HL-60 (cell line): ENCODE results near the gene PTPN1.
A peak's percentile ranks its signal among the peaks of the same experiment; 100 is the strongest.

Source experiments
- DNase-seq, 2 experiments: peaks; one replicate each; pipeline ENCODE4 v3.0.0-alpha.2; 2010 to 2020; ENCODE audit warnings: low read depth in 1 of 2, low spot score in 1 of 2
- H3K27ac ChIP-seq: fragments of 250-450 bp; sonication (Bioruptor Pico); replicated peaks from 2 replicates; pipeline ENCODE4 v1.5.1; 2020; ENCODE audit warnings: mild to moderate bottlenecking, moderate library complexity
- H3K27me3 ChIP-seq: fragments of 250-450 bp; sonication (Bioruptor Pico); 2 replicates; pipeline ENCODE4 v1.5.1; 2021; ENCODE audit warnings: mild to moderate bottlenecking, moderate library complexity; ENCODE audit not compliant: insufficient read depth, poor library complexity, severe bottlenecking
- H3K4me3 ChIP-seq: replicated peaks from 2 replicates; pipeline ENCODE4 v1.5.1; 2011; ENCODE audit warnings: mild to moderate bottlenecking, control low read depth, low read length; ENCODE audit not compliant: insufficient read depth
- CTCF ChIP-seq: IDR thresholded peaks from one replicate; pipeline ENCODE4 v1.5.1; 2011; ENCODE audit warnings: low read length, control low read depth, inconsistent platforms; ENCODE audit not compliant: insufficient read depth
- GABPA ChIP-seq: IDR thresholded peaks from 2 replicates; pipeline ENCODE4 v1.6.1; 2012; ENCODE audit warnings: low read depth
- POLR2AphosphoS5 ChIP-seq: IDR thresholded peaks from 2 replicates; pipeline ENCODE4 v1.6.1; 2012; ENCODE audit warnings: low read depth
- REST ChIP-seq: IDR thresholded peaks from 2 replicates; pipeline ENCODE4 v1.6.1; 2012; ENCODE audit warnings: low read depth; ENCODE audit not compliant: insufficient replicate concordance
- SPI1 ChIP-seq: IDR thresholded peaks from 2 replicates; pipeline ENCODE4 v1.6.1; 2012; ENCODE audit warnings: low read depth, mild to moderate bottlenecking, borderline replicate concordance

PTPN1 gene

DNA sequence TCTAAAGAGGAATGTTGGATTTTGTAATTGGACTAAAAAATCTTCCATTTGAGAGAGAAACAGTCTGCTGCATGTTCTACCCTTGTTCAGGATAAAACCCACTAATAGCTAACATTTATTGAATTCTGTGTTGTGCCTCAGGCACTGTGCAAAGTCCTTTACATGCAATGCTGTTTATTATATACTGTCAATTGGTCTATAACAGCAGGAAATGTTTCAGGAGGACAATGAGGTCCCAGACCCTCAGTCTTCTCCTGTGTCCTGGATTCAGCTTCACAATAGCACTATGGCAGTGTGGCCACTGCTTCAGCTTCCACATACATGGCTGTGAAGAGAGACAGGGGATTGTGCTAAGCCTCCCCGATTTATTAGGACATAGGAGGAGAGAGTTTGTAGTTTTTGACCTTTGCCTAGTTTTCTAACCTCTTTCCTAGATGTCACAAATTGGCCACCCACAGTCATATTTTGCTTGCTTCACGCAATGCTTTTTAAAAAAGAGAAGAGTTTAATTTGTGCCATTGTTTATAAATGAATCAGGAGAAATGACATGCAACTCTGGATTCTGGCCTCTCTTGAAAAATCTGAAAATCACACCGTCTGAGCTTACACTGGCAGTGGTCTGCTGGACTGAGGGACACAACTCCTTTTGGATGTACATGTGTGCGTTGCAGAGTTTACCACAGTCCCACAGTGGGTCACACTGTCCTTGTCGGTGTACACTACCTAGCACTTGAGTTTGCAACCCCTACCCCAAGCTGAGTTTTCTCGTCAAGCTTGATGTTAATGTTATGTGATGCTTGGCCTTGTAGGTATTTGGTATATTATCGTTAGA lies 11.3 kb downstream of the PTPN1 start:
- H3K27me3 ChIP-seq, result no peaks in the 10 kb centered on the region
- H3K4me3 ChIP-seq, result no peak overlapping the region
- TF ChIP-seq CTCF (no peak), GABPA (no peak), POLR2AphosphoS5 (no peak), SPI1 (no peak), REST (no peak)
- no peak overlapping the region for H3K27ac ChIP-seq
- DNase-seq, result no peak

- DNase-seq, result peak in 1 of 2 experiments; percentile 66
- TF ChIP-seq REST (no peak), GABPA (no peak), SPI1 (peak; percentile 97)
- Histone ChIP-seq H3K27ac (peak overlapping the region; percentile 13), H3K27me3 (no peaks in the 10 kb centered on the region), H3K4me3 (no peak overlapping the region)
Measured at GRCh38 chr20:50522053-50522674, 12.0 kb downstream of the PTPN1 start.

DNA sequence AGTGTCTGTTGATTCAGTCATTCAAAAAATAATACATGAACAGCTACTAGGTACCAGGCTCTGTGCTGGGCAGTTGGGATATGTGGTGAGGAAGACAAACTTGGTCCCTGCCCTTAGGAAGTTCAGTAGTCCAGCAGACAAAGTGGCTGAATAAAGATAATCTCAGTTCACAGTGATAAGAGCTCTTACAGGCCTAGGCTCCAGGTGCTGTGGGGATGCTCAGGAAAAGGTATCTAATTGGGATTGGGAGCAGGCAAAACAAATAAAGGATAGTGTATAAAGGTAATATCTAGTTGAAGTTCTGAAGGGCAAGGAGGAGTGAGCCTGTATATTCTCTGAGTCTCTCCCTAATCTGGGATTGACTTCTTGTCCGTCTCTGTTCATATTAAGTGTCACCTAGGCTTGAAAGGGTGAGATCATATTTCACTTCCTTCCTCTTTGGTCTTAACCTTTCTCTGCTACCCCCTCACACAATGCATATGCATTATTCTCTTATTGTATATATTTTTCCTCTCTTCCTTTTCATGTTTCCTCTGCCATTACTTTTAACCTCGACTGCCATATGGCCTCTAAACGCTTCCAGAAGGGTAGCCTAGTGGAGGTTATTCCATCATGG lies 13.5 kb downstream of the PTPN1 start:
- H3K27ac ChIP-seq, result peak overlapping the region; percentile 19; the same call in 1 of the 2 replicates
- H3K27me3 ChIP-seq, result no peaks in the 10 kb centered on the region
- DNase-seq, result no peak
- no peak overlapping the region for H3K4me3 ChIP-seq
- TF ChIP-seq SPI1, result peak; percentile 75
- no peak for TF ChIP-seq CTCF

GRCh38 chr20:50525681-50526080 lies 15.5 kb downstream of the PTPN1 start:
- no peak for TF ChIP-seq SPI1
- no peak for TF ChIP-seq POLR2AphosphoS5
- TF ChIP-seq REST, result no peak
- TF ChIP-seq GABPA, result no peak
- TF ChIP-seq CTCF, result no peak
- no peak for DNase-seq
- H3K27me3 ChIP-seq, result no peaks in the 10 kb centered on the region
- H3K27ac ChIP-seq, result no peak overlapping the region
- H3K4me3 ChIP-seq, result no peak overlapping the region
